Measurements from ENCODE around the gene MYNN.
A peak's percentile ranks its signal among the peaks of the same experiment; 100 is the strongest.
"Not testable (repeated sequence)": the region's sequence is repeated elsewhere in the genome, so short reads cannot be mapped to it uniquely, and the experiment has no call there.

MYNN gene

GRCh38 chr3:169772897-169773816 lies at the start of gene MYNN:
Gene MYNN (plus strand): TSS chr3:169773396. CDS start chr3:169774296, 900 bp downstream.
- in situ Hi-C loops (cut with HindIII; ENCODE audit: low pct_ligation_motif_present, low pct_unique_long_range_greater_than_20kb, low sequenced_read_pairs) = no loop called here
- peak; percentile 86 for DNase-seq

DNA sequence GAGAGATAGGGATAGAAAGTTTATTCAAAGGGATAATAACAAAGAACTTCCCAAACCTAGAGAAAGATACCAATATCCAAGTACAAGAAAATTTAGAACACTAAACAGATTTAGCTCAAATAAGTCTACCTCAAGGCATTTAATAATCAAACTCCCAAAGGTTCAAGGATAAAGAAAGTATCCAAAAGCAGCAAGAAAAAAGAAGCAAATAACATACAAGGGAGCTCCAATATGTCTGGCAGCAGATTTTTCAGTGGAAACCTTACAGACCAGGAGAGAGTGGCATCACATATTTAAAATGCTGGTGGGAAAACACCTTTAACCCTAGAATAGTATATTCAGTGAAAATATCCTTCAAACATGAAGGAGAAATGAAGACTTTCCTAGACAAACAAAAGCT lies 41.3 kb upstream of the MYNN start:
- DNase-seq; in situ Hi-C loops (cut with HindIII; ENCODE audit: low pct_ligation_motif_present, low pct_unique_long_range_greater_than_20kb, low sequenced_read_pairs): not testable (repeated sequence)

- in situ Hi-C loops (cut with HindIII; ENCODE audit: low pct_ligation_motif_present, low pct_unique_long_range_greater_than_20kb, low sequenced_read_pairs) = no loop called here
- DNase-seq = no peak
Measured at GRCh38 chr3:169739067-169739466, 34.1 kb upstream of the MYNN start.

DNA sequence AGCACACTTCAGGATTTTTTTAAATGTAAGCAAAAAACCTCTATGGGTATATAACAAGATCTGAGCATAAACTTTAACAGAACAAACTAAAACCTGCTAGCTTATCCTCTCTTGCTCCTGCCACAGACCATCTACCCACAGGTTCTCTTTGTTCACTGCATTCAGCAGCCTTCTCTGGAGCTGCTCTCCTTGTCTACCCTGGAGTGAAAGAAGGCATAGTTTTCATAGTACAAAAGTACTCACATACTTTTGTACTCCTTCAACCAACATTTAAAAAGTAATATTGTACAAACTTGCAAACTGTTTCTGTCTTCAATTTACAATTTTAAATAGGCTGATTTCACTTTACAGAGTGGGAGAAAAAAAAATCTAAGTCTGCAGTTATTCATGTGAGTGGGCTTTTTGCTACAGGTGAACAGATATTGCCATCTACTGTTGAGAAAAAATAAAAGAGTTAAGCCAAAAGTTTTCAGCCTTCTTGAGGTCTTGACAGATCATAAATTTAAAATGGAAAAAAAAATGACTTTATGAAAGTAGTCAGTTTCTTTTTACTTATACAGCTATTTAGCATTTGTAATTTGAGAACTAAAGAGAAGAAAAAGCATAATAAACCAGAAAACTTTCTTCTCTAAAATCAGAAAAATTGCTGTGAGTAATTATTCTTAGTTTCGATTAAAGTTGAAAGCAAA lies 28.7 kb upstream of the MYNN start:
- in situ Hi-C loops (cut with HindIII; ENCODE audit: low pct_ligation_motif_present, low pct_unique_long_range_greater_than_20kb, low sequenced_read_pairs) = no loop called here
- peak; percentile 36 for DNase-seq

DNA sequence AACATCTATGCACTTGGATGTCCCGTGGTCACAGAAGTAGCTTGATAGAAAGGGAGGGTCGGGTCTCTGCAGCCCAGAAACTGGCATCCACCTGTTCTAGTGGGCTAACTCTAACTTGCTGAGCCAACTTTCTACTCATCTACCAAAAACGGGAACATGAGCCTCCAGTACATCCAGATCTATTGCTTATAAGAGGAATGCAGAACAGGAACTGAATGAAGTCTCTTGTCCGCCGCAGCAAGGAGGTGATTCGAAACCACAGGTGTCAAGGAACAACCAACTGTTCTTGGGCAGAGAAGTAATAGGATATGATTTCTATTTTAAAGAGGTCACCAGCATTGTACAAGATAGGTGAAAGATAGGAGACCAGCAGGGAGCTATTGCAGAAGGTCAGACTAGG lies 26.3 kb upstream of the MYNN start:
- DNase-seq = no peak
- in situ Hi-C loops (cut with HindIII; ENCODE audit: low pct_ligation_motif_present, low pct_unique_long_range_greater_than_20kb, low sequenced_read_pairs) = no loop called here

- in situ Hi-C loops (cut with HindIII; ENCODE audit: low pct_ligation_motif_present, low pct_unique_long_range_greater_than_20kb, low sequenced_read_pairs) = no loop called here
- no peak for DNase-seq
Measured at GRCh38 chr3:169748670-169749069, 24.5 kb upstream of the MYNN start.

GRCh38 chr3:169750665-169751064 lies 22.5 kb upstream of the MYNN start:
- DNase-seq = no peak
- in situ Hi-C loops (cut with HindIII; ENCODE audit: low pct_ligation_motif_present, low pct_unique_long_range_greater_than_20kb, low sequenced_read_pairs) = no loop called here

- in situ Hi-C loops (cut with HindIII; ENCODE audit: low pct_ligation_motif_present, low pct_unique_long_range_greater_than_20kb, low sequenced_read_pairs) = no loop called here
- DNase-seq = no peak
Measured at GRCh38 chr3:169751875-169752274, 21.3 kb upstream of the MYNN start.

- DNase-seq = no peak
Measured at GRCh38 chr3:169754711-169755110, 18.5 kb upstream of the MYNN start.

GRCh38 chr3:169755488-169755887 lies 17.7 kb upstream of the MYNN start:
- in situ Hi-C loops (cut with HindIII; ENCODE audit: low pct_ligation_motif_present, low pct_unique_long_range_greater_than_20kb, low sequenced_read_pairs) = no loop called here
- DNase-seq = no peak

More at GRCh38 chr3:169754711-169755110, 18.5 kb upstream of the MYNN start:
- in situ Hi-C loops (cut with HindIII; ENCODE audit: low pct_ligation_motif_present, low pct_unique_long_range_greater_than_20kb, low sequenced_read_pairs) = no loop called here

- DNase-seq = no peak
Measured at GRCh38 chr3:169758359-169758994, 14.7 kb upstream of the MYNN start.

DNA sequence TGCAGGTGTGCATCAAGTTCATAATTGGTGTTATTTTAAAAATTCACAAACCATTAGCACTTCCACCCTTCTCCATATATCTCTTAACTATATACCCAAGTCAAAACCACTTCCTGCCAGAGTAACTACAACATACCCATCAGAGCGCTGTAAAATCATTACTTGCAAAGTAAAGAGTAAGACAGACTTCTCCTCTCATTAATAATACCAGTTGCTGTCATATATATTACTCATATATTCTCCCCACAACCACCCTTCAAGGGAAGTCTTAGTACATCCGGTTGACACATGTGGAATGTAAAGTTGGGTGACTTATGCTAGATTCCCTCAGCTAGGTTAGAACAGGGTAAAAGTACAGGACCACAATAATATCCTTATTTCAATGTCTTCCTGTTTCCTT lies 13.9 kb upstream of the MYNN start:
- no peak for DNase-seq
- in situ Hi-C loops (cut with HindIII; ENCODE audit: low pct_ligation_motif_present, low pct_unique_long_range_greater_than_20kb, low sequenced_read_pairs) = no loop called here

More at GRCh38 chr3:169758359-169758994, 14.7 kb upstream of the MYNN start:
- in situ Hi-C loops (cut with HindIII; ENCODE audit: low pct_ligation_motif_present, low pct_unique_long_range_greater_than_20kb, low sequenced_read_pairs) = no loop called here

DNA sequence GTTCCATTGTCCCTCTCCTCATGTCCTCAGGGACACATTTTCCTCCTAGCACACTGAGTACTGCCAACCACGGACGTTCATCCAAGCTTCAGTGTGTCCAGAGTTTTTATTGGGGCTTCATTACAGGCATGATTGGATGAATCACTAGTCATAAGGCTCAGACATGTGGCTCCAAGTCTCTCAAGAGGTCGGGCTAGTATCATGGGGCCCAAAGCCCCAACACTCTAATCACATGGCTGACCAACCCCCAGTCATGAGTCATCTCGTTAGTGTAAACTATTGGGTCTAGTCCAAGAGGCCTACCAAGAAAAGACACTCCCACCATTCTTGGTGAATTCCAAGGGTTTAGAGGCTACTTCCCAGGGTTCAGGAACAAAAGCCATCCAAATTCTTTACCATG lies 12.7 kb upstream of the MYNN start:
- in situ Hi-C loops (cut with HindIII; ENCODE audit: low pct_ligation_motif_present, low pct_unique_long_range_greater_than_20kb, low sequenced_read_pairs) = no loop called here

DNA sequence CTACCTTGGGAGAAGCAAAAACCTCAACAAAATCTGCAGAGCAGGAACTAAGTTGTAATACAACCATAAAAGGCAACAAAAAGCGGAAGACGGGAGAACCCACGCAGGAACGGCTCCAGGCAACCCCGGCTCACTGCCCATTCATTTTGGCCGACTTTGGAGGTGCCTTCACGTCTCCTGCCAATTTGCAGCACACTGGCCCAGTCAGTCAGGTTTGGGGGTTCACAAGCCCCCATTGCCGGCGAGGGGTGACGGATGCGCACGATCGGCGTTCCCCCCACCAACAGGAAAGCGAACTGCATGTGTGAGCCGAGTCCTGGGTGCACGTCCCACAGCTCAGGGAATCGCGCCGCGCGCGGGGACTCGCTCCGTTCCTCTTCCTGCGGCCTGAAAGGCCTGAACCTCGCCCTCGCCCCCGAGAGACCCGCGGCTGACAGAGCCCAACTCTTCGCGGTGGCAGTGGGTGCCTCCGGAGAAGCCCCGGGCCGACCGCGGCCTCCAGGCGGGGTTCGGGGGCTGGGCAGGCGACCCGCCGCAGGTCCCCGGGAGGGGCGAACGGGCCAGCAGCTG lies 8.8 kb upstream of the MYNN start:
- DNase-seq = peak; percentile 39

More for the DNA sequence above, 12.7 kb upstream of the MYNN start:
- no peak for DNase-seq

GRCh38 chr3:169764882-169765612 lies 8.1 kb upstream of the MYNN start, which contains the start of gene TERC:
Gene TERC (minus strand): TSS chr3:169765060.
- peak; percentile 89 for DNase-seq
- in situ Hi-C loops (cut with HindIII; ENCODE audit: low pct_ligation_motif_present, low pct_unique_long_range_greater_than_20kb, low sequenced_read_pairs) = no loop called here

More for the DNA sequence above, 8.8 kb upstream of the MYNN start:
- in situ Hi-C loops (cut with HindIII; ENCODE audit: low pct_ligation_motif_present, low pct_unique_long_range_greater_than_20kb, low sequenced_read_pairs) = no loop called here

DNA sequence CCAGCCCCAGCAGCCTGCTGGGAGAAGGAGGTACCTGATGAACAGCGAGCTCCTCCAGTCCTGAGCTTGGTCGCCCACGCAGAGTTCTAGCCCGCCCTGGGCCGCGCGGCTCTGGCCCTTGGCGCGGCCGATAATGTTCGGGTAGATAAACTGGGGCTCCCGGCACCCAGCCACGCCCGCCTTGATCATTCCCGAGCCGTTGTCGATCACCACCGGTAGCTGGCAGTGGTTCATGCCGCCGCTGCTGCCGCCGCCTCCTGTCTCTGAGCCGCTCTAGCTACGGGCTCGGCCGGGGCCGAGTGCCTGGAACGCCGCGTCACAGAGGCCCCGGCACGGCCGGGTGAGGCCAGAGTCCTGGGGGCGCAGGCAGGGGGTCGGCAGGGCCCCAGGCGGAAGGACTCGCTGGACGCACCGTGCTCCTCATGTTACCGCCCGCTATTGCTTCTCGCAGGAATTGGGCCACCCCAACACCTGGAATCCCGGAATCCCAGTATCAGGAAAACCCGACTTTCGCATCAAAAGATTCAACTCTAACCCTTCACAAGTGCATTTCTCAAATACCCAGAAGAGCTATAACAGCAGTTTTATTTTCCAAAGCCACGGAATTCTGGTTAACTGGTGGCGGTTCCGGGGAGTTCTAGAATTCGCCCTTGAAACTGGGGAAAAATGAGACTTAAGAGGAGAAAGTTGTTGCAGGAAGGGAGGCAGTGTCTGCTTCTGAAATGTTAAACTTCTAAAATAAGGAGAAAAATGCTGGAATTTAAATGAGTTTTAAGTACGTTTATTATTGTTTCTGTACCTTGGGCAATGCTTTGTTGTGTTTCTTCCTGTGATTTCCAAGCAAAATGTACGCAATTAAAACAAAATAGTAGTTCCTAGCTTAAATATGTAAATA lies 3.7 kb upstream of the MYNN start, which contains the start of gene ACTRT3:
Gene ACTRT3 (minus strand): TSS at position 275 of the 895 bp plus-strand sequence. CDS start 41 bp downstream, at position 234.
- DNase-seq = peak; percentile 54
- in situ Hi-C loops (cut with HindIII; ENCODE audit: low pct_ligation_motif_present, low pct_unique_long_range_greater_than_20kb, low sequenced_read_pairs) = no loop called here

Measured in ACHN (cell line).